ENCODE results near the gene HYAL2. TPM values are rescaled to one million over a fixed set of nuclear protein-coding genes. Genes with fewer than 3 reads are reported as not detected.
"Not testable (repeated sequence)": the region's sequence is repeated elsewhere in the genome, so short reads cannot be mapped to it uniquely, and the experiment has no call there.

Gene HYAL2
- total RNA-seq, 1 experiment from 2014 or later, result 30.1 TPM

GRCh38 chr3:50274371-50275104 lies 48.0 kb downstream of the HYAL2 start:
- Mint-ChIP-seq H3K4me1 (ENCODE audit: low read depth, unreplicated experiment) (peaks cover 19% of the 10 kb centered on the region), H3K4me3 (ENCODE audit: unreplicated experiment) (no peak overlapping the region), H3K27me3 (ENCODE audit: insufficient read depth, unreplicated experiment) (no peaks in the 10 kb centered on the region), H3K36me3 (ENCODE audit: insufficient read depth, unreplicated experiment) (peaks cover 8% of the 10 kb centered on the region), H3K9me3 (ENCODE audit: unreplicated experiment) (no peaks in the 10 kb centered on the region), H3K27ac (ENCODE audit: unreplicated experiment) (peak overlapping the region; percentile 18)
- ChIA-PET POLR2A (no interaction called here), CTCF (interaction anchor here (0.6 to 1.3 kb wide), 2 partner anchors 16 to 114 kb away, joined by 4 to 8 read pairs; no protein-coding TSS in a partner anchor)
- BruUV-seq (replicated peaks), result no TSS peak
- H3K27me3 ChIP-seq (replicated peaks; ENCODE audit: control insufficient read depth, insufficient read depth, low read length), result no peaks in the 10 kb centered on the region
- DNase-seq, result peak in 1 of 2 experiments; percentile 70
- H3K4me3 ChIP-seq (ENCODE audit: low read depth, low read length), result no peak overlapping the region
- peaks cover 2% of the 10 kb centered on the region for H3K36me3 ChIP-seq (ENCODE audit: control insufficient read depth, insufficient read depth, low read length)
- TF ChIP-seq, protein P1, sequence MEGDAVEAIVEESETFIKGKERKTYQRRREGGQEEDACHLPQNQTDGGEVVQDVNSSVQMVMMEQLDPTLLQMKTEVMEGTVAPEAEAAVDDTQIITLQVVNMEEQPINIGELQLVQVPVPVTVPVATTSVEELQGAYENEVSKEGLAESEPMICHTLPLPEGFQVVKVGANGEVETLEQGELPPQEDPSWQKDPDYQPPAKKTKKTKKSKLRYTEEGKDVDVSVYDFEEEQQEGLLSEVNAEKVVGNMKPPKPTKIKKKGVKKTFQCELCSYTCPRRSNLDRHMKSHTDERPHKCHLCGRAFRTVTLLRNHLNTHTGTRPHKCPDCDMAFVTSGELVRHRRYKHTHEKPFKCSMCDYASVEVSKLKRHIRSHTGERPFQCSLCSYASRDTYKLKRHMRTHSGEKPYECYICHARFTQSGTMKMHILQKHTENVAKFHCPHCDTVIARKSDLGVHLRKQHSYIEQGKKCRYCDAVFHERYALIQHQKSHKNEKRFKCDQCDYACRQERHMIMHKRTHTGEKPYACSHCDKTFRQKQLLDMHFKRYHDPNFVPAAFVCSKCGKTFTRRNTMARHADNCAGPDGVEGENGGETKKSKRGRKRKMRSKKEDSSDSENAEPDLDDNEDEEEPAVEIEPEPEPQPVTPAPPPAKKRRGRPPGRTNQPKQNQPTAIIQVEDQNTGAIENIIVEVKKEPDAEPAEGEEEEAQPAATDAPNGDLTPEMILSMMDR (IDR thresholded peaks at IDR 0.05; ENCODE audit: insufficient read depth in 1 of 2, low read depth in 1 of 2, low read length in 1 of 2, severe bottlenecking in 1 of 2, unreplicated experiment in 1 of 2), result peak; percentile 54 to 74
- H3K4me1 ChIP-seq, result peaks cover 41% of the 10 kb centered on the region
- intact Hi-C loops (cut with micrococcal nuclease; ENCODE audit: unreplicated experiment), result loop anchor here (1.0 kb wide), 1 partner anchor 50 kb away; no protein-coding TSS in a partner anchor
- no peaks in the 10 kb centered on the region for H3K9me3 ChIP-seq

DNA sequence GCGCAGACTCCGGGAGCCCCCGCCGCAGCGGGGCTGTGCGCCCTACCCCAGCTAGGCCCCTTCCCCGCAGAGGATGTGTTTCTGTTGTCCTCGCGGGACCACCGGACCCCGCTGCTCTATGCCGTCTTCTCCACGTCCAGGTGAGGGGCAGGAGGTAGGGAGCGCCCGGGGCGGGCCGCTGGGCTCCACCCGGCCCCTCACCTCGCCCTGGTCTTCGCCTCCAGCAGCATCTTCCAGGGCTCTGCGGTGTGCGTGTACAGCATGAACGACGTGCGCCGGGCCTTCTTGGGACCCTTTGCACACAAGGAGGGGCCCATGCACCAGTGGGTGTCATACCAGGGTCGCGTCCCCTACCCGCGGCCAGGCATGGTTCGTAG lies 48.9 kb downstream of the HYAL2 start:
- Mint-ChIP-seq H3K4me3 (ENCODE audit: unreplicated experiment) (no peak overlapping the region), H3K9me3 (ENCODE audit: unreplicated experiment) (no peaks in the 10 kb centered on the region), H3K4me1 (ENCODE audit: low read depth, unreplicated experiment) (peaks cover 27% of the 10 kb centered on the region), H3K27me3 (ENCODE audit: insufficient read depth, unreplicated experiment) (no peaks in the 10 kb centered on the region), H3K27ac (ENCODE audit: unreplicated experiment) (peak overlapping the region; percentile 18), H3K36me3 (ENCODE audit: insufficient read depth, unreplicated experiment) (peaks cover 8% of the 10 kb centered on the region)
- Histone ChIP-seq H3K9me3 (no peaks in the 10 kb centered on the region), H3K4me3 (ENCODE audit: low read depth, low read length) (no peak overlapping the region), H3K4me1 (peaks cover 50% of the 10 kb centered on the region), H3K27me3 (replicated peaks; ENCODE audit: control insufficient read depth, insufficient read depth, low read length) (no peaks in the 10 kb centered on the region), H3K36me3 (ENCODE audit: control insufficient read depth, insufficient read depth, low read length) (peaks cover 2% of the 10 kb centered on the region)
- TF ChIP-seq, protein P1 (IDR thresholded peaks at IDR 0.05; ENCODE audit: insufficient read depth in 1 of 2, low read depth in 1 of 2, low read length in 1 of 2, severe bottlenecking in 1 of 2, unreplicated experiment in 1 of 2), result no peak
- intact Hi-C loops (cut with micrococcal nuclease; ENCODE audit: unreplicated experiment), result loop anchor here (1.0 to 2.0 kb wide), 6 partner anchors 9 to 81 kb away; no protein-coding TSS in a partner anchor
- POLR2A ChIA-PET, result no interaction called here
- DNase-seq, result no peak
- CTCF ChIA-PET, result interaction anchor here (2.8 kb wide), 1 partner anchor 13 kb away, joined by 10 read pairs; no protein-coding TSS in a partner anchor
- BruUV-seq (replicated peaks), result no TSS peak

- no peak overlapping the region for H3K4me3 Mint-ChIP-seq (ENCODE audit: unreplicated experiment)
- intact Hi-C loops (cut with micrococcal nuclease; ENCODE audit: unreplicated experiment), result loop anchor here (1.0 to 2.0 kb wide), 5 partner anchors 9 to 81 kb away; no protein-coding TSS in a partner anchor
- H3K27me3 Mint-ChIP-seq (ENCODE audit: insufficient read depth, unreplicated experiment), result no peaks in the 10 kb centered on the region
- Histone ChIP-seq H3K4me1 (peaks cover 55% of the 10 kb centered on the region), H3K27me3 (replicated peaks; ENCODE audit: control insufficient read depth, insufficient read depth, low read length) (no peaks in the 10 kb centered on the region), H3K9me3 (no peaks in the 10 kb centered on the region), H3K36me3 (ENCODE audit: control insufficient read depth, insufficient read depth, low read length) (peaks cover 2% of the 10 kb centered on the region), H3K4me3 (ENCODE audit: low read depth, low read length) (no peak overlapping the region)
- H3K4me1 Mint-ChIP-seq (ENCODE audit: low read depth, unreplicated experiment), result peaks cover 33% of the 10 kb centered on the region
- ChIA-PET CTCF (interaction anchor here (2.8 kb wide), 1 partner anchor 13 kb away, joined by 10 read pairs; no protein-coding TSS in a partner anchor), POLR2A (no interaction called here)
- H3K9me3 Mint-ChIP-seq (ENCODE audit: unreplicated experiment), result no peaks in the 10 kb centered on the region
- peaks cover 8% of the 10 kb centered on the region for H3K36me3 Mint-ChIP-seq (ENCODE audit: insufficient read depth, unreplicated experiment)
- TF ChIP-seq, protein P1 (IDR thresholded peaks at IDR 0.05; ENCODE audit: insufficient read depth in 1 of 2, low read depth in 1 of 2, low read length in 1 of 2, severe bottlenecking in 1 of 2, unreplicated experiment in 1 of 2), result peak; percentile 92 to 97
- peak; percentile 80 to 92 for DNase-seq
- peak overlapping the region; percentile 45 for H3K27ac Mint-ChIP-seq (ENCODE audit: unreplicated experiment)
- BruUV-seq (replicated peaks), result no TSS peak
Measured at GRCh38 chr3:50272911-50273688, 49.4 kb downstream of the HYAL2 start.

- peak overlapping the region; percentile 45 for H3K27ac Mint-ChIP-seq (ENCODE audit: unreplicated experiment)
- CTCF ChIA-PET, result interaction anchor here (2.8 kb wide), 1 partner anchor 12 kb away, joined by 10 read pairs; no protein-coding TSS in a partner anchor
Measured at GRCh38 chr3:50272538-50272910, 50.0 kb downstream of the HYAL2 start.

More at GRCh38 chr3:50272538-50272910, 50.0 kb downstream of the HYAL2 start:
- H3K9me3 ChIP-seq; H3K27me3 ChIP-seq (replicated peaks; ENCODE audit: control insufficient read depth, insufficient read depth, low read length); DNase-seq; H3K36me3 ChIP-seq (ENCODE audit: control insufficient read depth, insufficient read depth, low read length); H3K4me3 Mint-ChIP-seq (ENCODE audit: unreplicated experiment); BruUV-seq (replicated peaks); H3K36me3 Mint-ChIP-seq (ENCODE audit: insufficient read depth, unreplicated experiment); H3K27me3 Mint-ChIP-seq (ENCODE audit: insufficient read depth, unreplicated experiment); H3K9me3 Mint-ChIP-seq (ENCODE audit: unreplicated experiment); POLR2A ChIA-PET; H3K4me3 ChIP-seq (ENCODE audit: low read depth, low read length): not testable (repeated sequence)
- intact Hi-C loops (cut with micrococcal nuclease; ENCODE audit: unreplicated experiment), result loop anchor here (2.0 kb wide), 1 partner anchor 16 kb away; no protein-coding TSS in a partner anchor
- peaks cover 39% of the 10 kb centered on the region for H3K4me1 Mint-ChIP-seq (ENCODE audit: low read depth, unreplicated experiment)
- peaks cover 56% of the 10 kb centered on the region for H3K4me1 ChIP-seq

All from Caco-2 (cell line).